ENCODE data around the gene DEGS2.
A peak's percentile ranks its signal among the peaks of the same experiment; 100 is the strongest.

The DEGS2 gene

GRCh38 chr14:100109594-100109955 lies 49.9 kb downstream of the DEGS2 start:
- DNase-seq = no peak

- DNase-seq = no peak
Observed at GRCh38 chr14:100108840-100109593, 50.4 kb downstream of the DEGS2 start.

DNA sequence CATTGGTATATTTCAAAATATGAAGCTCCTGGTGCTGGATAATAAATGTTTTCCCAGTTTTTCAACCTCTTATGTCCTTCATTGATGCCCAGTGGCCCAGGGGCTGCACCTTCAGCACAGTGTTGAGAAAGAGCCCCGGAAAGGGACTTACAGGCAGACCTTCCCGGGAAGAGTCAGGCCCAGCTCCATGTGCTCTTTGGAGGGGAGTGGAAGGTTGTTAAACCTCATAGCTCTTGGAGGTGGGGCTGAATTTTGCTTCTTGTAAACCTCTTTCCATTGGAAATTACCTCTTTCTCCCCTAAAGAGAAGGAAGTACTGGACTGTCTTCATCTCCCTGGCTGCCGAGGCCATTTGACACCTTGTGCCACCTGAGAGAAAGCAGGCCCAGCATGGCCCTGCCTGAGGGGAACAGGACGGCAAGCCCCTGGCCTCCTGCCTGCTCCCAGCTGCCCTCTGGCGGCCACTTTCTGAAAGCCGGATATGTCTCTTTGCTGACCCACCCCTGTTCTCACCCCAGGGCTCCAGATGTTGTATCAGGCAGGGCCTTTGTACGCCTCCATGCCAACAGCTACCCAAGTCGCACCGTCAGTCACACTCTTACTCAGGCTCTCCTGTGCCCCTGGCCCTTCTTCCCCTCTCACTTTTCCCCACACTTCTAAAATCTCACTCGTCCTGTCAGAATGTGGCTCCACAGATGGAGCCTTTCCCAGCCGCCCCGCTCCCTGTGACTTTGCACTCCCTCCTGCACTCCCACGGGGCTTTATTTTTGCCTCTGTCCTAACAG lies 51.2 kb downstream of the DEGS2 start:
- DNase-seq = peak; percentile 85 to 87

DNA sequence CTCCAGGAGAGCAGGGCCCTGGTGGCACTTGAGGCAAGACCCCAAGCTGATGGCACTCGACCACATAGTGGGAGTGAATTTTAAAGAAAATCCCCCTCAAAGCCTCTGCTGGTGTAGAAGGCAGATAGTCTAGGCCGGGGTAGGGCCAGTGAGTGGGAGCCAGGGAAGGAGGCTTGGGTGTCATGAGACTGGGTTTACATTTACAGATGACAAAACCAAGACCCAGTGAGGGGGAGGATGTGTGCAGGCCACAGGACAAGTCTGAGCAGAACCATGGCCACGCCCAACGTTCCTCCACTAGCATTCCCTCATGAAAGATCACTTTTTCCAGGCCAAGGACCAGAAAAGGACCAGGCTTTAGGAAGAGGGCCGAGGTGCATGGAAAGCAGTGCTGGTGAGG lies 52.2 kb downstream of the DEGS2 start:
- DNase-seq = no peak

GRCh38 chr14:100106250-100107112 lies 53.0 kb downstream of the DEGS2 start:
- peak; percentile 66 to 69 for DNase-seq

DNA sequence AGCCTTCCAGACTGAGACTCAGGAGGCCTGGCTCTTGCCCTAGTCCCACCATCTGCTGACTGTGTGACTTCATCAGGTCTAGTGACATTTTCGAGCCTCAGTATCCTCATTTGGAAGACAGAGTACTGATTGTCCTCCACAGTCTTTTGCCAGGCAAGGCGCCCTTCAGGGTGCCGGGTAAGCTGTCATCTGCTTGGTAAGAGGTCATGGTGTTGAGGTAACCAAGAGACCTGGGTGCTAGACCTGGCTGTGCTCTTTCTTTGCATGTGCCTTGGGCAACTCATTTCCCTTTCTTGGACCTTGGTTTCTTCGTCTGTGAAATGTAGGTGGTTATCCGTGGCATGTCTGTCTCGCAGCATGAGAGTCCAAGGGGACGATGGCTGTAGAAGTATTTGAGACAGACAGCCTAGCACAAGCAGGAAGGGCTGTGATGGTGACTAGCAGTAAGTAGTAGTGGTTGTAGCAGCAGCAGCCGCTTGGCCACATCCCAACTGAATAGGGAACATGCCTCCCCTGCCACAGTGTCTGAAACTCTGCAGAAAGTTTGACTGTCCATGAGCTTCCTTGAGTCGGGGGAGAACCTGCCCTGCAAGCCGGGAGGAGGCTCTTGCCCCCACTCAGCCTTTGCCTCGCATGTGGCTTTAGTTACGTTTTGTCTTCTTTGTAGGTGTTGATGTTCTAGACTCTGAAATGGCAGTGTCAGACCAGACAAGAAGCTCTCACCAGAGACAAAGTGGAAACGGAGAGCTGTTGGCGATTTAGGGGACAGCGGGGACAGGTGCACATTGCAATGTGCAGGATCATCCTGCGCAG lies 53.9 kb downstream of the DEGS2 start:
- peak; percentile 22 to 26 for DNase-seq

GRCh38 chr14:100104523-100105300 lies 54.7 kb downstream of the DEGS2 start:
- DNase-seq = no peak

DNA sequence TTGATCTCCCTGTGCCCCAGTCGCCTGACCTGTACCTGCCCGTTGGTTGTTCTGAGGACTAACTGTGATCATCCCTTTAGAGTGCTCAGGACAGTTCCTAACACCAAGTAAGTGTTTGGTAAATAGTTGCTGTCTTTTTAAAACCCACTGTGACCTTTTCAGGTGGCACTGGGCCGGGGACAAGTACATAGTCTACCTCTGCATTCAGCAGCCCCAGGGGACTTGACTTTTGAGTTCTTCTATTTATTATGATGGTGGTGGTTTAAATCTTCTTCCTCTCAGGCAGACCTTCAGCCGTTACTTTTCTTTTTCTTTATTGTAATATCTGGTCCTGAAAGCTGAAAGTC lies 55.5 kb downstream of the DEGS2 start:
- no peak for DNase-seq

DNA sequence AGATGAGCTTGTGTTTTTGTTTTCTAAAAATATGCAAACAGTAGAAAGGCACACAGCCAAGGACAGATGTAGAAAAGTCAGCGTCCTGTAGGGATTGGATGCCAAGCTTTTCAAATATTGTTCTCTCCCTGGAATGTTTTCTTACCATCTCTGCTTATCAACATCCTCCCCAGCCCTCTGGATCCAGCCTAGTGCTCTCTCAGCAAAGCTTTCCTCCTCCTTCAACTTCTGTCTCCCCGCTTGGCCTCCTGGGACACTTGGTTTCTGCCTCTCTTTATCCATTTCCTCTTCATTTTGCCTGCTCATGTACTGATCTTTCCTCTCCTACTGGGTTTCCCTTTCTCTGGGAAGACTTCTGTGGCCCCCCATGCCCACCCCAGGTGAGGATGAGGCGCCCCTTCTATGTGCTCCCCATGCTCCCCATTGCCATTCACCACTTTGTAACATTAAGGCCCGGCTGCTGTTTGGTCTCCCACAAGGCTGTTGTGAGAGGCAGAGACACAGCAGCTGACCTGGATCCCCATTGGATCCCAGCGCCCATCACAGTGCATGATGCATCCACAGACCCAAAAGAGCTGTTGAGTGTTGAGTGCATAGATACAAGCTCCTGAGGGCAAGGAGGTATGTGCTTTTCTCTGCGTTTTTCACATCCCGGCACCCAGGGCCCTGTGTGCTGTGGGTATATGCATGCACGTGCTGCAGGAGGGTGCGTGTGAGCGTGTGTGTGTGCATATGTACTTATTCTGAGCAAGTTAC lies 56.0 kb downstream of the DEGS2 start:
- DNase-seq = no peak

DNA sequence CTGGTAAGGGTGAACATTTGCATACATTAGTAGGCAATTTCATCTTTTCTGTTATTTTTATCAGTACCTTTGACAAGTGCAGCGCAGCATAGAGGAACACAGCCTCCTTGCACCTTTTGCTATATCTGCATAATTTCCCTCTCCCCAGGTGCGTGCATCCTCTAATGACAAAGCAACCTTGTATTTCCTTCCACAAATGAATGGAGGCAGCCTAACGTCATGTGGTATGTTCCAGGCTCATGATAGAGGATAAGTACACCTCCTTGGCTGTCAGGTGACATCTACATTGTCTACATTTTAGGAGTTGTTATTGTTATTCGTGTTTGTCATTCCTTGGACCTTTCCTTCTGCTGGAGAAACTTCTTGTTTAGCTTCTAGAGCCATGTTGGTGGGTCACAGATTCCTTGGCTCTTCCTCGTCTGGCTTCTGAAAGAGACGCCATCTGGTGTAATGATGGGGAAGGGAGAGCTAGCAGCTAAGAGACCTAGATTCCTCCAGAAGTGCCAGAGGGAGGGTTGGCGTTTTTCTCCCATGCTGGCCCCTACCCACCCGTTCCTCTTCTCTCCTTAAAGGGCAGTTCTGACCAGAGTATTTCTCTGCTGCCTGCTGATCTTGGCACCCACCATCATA lies 57.2 kb downstream of the DEGS2 start:
- DNase-seq = no peak

GRCh38 chr14:100100032-100100703 lies 59.3 kb downstream of the DEGS2 start:
- no peak for DNase-seq

DNA sequence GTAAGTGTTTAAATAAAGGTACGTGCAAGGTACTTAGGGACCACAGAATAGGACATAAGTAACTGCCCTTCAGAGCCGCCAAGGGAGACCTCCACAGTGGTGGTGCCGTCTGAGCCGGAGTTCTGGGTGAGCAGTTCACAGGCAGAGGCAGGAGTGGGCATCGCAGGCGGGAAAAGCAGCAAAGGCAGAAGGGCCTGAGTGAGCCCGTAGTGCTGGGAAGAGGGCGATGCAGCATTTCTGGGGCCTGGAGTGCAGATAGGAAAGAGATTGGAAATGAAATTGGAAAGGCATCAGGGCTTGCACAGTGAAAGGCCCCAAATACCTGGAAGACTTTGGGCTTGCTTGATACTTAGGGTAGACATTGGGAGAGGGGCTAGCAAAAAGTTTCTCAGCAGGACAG lies 61.3 kb downstream of the DEGS2 start:
- DNase-seq = no peak

DNA sequence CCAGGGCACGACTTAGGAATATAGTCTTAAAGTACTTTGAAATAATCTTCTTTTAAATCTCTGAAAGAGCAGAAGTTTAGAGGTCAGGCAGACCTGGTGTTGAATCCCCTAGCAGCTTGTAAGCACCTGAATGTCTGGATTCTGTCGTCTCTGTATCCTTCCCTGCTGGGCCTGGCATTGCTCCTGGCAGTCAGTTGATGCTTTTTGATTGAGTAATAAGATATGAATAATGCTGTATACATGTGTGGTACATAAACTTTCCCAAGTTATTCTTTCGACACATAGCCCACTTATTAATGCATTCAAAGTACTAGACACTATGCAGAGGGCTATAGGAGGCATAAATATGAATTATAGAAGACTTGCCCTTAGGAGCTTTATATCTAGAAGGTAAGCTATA lies 62.8 kb downstream of the DEGS2 start:
- DNase-seq = no peak

Measured in CD4-positive, alpha-beta T cell treated with Interleukin-4 for 1 hour (primary cell).